ENCODE results near the gene SERPINA4.

SERPINA4 gene, protein sequence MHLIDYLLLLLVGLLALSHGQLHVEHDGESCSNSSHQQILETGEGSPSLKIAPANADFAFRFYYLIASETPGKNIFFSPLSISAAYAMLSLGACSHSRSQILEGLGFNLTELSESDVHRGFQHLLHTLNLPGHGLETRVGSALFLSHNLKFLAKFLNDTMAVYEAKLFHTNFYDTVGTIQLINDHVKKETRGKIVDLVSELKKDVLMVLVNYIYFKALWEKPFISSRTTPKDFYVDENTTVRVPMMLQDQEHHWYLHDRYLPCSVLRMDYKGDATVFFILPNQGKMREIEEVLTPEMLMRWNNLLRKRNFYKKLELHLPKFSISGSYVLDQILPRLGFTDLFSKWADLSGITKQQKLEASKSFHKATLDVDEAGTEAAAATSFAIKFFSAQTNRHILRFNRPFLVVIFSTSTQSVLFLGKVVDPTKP

DNA sequence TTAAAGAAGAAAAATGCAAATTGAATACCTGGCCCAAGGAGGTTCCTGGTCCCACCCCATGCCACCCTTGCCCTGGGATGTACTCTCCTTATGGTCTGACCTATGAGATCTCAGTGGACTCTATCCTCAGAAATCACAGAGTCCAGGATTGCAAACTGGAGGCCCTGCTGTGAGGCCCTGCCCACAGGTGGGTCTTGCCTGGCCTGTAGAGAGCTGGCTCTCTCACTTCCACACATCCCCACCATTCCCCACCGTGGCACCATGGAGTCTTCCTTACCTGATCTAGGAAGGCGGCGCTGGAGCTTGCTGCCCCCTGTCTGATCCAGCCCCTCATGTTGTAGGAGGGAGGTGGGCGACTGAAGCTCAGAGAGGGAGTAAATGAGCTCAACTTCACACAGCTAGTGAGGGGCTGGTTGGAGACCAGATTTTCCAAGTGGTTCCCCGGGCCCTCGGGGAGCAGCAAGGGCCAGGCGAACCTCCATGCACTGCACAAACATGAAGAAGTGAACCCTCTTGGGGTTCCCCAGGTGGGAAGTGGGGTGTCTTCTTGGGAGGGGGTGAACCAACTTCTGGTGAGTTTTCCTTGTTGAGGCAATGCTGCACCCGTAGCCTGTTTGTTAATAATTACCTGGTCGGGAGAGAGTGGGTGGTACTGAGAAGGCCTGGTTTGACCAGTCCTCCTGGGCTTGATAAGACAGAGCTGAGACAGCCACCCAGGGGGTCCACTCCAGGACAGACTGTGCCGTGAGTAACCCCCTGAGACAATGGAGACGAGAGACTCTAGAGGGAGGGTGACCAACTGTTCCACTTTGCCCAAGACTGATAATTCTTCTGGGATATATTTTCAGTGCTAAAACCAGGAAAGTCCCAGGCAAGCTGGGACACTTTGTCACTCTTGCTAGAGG, at the start of gene SERPINA4:
TSS of gene SERPINA4 (plus strand) at position 692 of the 905 bp plus-strand sequence. CDS start 2,041 bp downstream, outside the sequence.
- no peak for DNase-seq

DNA sequence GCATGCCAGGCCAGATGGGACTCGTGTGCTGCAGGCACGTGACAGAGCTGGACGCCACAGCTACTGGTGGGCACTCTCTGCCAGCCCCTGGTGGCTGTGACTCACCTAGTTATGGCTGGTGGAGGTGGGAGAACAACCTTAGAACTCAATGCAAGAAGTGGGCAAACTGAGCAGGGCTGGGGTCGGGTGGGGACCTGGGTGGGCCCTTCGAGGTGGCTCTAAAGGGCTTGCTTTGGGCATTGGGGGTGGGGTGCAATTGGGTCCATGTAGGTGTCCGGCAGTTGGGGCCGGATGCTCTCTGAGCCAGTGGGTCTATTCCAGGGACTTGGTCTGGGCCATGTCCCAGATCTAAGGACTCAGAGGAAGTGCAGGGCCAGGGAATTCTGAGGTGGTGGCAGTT, 46.9 kb upstream of the SERPINA4 start:
- no peak for DNase-seq

DNA sequence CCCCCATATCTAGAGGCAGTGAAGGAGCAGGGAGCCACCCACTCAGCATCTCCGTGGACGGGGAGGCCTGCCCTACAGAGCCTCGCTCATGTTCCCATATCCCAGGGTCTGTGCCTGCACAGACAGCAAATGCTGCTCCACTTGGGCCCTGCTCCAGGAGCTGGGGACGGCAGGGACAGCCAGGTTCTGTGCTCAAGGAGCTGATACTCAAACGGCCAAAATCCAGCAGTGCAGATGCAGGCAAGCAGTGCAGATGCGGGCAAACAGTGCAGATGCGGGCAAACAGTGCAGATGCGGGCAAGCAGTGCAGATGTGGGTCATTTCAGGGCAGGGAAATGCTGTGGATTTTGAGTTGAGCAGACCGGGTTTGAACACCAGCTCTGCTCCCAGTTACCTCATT, 45.8 kb upstream of the SERPINA4 start:
- no peak for DNase-seq

DNA sequence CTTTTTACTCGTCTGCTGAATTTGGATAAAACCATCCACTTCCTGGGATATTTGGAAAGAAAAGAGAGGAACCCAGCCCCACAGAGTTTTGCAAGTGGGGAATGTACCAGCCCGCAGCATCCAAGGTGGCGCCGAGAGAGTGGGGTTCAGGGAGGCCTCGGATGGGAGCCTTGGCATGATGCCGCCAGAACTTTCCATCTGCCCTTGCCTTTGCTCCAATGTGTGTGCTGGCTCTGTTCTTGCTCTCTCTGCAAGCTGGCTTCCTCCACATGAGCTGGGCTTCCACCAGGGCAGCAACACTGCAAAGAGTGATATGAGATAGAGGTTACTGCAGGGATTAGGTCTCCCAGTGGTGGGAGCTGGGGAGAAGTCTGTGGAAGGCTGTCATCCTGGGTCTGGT, 45.4 kb upstream of the SERPINA4 start:
- DNase-seq: no peak

DNA sequence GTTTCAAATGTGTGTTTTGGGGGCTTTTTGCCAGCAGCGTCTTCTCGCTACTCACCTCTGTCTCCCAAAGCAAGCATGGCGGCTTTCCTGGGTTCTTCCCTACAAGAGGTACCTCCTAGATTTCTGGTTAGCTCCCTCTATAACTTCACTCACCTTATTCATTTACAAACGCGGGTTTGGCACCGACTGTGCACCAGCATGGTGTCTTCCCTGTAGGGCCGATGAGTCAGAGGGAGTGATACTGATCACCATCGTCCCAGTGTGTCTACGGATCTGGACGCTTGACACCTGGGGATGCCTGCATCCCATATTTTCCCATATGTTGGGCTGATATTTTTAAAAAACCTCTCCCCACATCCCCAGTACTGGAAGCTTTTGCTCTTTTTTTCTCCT, 44.0 kb upstream of the SERPINA4 start:
- no peak for DNase-seq

DNA sequence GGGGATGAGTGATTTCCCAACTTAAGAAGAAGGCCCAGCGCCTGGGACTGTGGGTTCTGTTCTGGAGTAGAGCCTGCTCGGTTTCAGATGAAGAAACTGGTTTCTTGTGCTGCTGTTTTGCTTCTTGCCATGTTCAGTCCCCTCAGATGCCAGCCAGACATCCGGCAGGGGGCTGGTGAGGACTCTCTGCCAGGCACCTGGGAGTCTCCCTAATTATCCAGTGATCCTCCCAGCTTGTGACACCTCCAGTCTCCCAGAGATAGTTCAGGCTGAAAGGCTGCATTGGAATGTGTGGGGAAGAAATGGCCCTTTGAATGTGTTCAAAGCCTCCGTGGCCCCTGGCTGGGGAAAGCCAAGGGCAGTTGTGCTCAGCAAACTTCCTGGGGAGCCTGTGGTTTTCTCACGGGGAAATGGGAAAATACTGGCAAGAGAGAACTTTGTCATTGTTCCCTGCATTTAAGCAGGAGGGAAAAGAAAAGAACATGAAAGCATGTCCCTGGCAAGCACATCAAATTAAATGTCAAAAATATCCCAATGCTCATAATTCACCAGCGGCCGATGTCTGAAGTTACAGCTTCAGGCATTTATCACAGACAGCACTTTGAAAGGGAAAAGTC, 43.5 kb upstream of the SERPINA4 start:
- no peak for DNase-seq

DNA sequence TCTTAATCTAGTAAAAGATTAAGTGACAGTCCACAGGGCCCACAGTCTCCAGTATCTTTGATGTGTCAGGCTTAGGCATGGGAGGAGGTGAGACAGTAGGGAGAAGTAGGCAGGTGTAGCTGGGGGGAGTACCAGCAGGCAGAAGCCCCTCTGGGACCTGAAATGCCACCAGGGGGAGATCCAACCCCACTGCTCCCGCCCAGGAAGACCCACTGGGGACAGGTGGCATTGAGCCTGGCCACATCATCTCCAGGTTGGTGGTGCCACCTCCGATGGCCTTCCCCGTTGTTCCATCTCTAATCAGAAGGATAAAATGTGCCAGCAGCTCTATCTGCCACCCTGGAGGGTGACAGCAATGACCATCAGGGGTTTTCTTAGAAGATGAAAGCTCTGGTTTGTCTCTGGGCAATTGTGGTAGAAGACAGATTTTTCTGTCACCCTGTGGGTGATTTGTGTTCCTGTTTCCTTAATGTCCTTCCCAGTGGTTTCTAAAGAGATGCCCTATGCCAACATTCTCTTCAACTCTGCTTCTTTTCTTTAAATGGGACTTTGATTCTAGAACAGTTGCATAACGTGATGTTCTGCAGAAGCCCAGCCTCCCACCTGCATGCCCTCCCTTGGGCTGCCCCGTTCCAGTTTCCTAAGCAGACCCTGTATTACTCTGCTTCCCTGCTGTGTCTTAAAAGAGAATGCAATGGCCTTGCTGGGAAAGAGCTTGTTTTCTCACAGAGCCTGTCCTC, 39.7 kb upstream of the SERPINA4 start:
- no peak for DNase-seq

DNA sequence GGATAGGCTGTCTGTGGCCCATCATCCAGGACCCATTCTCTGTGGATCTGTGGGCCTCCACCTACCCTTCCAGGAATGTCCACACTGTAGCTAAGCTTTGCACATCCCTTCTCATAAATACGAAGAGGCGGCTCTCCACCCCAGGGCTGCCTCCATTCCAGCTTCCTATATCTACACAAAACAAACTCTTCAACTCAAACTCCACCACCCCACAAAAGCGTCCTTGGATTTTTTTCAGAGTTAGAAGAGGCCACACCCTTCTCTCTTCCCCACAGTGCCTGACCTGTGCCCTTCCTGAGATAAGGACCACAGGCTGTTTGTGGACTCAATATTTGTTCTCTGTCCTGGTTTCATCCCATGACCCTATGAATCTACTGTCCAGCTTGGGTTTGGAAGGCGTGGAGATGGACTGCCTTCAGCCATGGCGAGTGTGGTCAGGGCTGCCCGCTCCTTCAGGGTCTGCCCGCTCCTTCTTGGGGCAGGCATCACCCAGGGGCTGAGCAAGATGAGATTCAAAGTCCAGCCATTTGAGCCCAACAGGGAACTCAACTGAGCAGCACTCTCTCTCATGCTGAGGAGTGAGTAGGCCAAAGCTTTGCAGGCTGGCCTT, 39.0 kb upstream of the SERPINA4 start:
- DNase-seq: no peak

DNA sequence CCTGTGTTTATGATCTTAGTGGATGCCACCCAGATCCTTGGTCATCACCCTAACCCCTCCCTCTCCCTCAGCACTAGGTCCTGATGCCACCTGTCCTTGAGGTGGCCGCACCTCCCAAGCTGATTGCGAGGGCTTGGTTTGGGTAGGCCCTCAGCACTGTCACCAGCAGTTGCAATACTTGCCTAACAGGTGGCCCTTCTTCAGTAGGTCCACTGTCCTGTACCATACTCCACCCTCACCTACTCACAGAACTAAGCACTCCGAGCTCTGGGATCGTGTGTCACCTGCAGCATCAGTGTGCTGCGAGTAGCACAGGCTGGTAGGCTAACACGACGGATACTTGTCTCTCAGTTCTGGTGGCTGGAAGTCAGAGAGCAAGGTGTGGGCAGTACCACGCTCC, 38.0 kb upstream of the SERPINA4 start:
- DNase-seq: no peak

DNA sequence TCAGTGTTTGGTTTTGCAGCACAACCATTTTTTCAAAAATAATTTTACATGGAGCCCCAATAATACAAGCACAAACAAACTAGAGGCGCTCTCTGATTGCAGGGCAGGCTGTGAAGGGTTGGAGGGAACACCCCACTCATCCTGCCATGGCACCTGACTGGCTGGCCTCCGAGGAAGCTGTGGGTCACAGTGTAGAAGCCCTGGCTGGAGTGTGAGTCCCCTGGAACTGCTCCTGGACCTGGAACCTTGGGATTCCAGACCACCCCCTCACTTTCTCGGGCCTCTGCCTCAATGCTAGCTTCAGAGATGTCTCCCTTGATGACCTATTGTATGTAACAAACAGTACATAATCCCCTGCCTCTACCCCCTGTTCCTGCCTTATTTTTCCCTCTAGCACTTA, 37.1 kb upstream of the SERPINA4 start:
- no peak for DNase-seq

DNA sequence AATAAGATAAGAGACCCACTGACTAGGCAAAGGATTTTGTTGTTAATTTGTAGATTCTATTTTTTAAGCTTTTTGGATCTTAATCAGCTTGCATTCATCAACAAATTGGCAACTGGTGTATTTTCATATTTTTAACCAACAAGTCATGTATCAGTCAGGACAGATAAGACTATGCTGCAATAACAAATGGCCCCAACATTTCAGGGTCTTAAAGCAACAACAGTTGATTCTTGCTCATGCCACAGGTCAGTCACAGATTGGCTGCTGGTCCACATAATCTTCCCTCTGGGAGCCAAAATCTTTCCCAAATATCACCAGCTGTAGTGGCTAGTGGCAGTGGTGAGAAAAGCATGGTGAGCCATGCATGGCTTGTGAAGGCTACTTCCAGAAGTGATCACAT, 30.1 kb upstream of the SERPINA4 start:
- no peak for DNase-seq

DNA sequence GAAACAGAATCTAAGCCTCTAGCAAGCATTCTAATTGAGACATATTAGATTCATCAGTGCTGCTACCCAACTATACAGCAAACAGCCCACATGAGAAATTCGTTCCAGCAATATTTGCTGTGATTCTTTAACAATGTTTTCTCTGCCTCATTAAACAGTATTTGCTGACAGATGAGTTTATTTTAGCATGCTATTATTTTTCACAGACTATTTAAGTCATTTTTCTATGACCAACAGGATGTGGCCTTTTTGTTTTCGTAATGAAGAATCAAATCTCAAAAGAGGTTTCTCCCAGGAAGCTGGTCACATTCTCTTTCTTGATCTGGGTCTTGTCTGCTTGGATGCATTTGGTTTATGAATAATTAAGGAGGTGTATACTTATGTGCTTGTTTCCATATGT, 28.8 kb upstream of the SERPINA4 start:
- DNase-seq: no peak

DNA sequence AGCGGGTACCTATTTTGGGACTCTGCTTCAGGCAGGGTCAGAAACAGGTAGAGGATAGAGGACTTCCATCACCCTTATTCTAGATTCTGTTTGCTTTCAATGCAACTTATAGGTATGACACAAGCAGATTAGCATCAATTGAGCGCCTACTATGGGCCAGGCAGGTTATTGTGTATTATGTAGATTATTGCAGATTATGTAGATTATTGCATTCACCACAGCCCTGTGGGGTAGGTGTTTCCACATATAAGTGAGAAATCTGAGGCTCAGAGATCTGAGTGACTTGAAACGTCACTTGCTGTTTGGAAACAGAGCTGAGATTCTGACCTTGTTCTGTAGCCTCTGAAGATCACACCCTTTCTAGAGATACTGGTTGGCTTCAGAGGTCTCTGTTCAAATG, 25.7 kb upstream of the SERPINA4 start:
- no peak for DNase-seq

DNA sequence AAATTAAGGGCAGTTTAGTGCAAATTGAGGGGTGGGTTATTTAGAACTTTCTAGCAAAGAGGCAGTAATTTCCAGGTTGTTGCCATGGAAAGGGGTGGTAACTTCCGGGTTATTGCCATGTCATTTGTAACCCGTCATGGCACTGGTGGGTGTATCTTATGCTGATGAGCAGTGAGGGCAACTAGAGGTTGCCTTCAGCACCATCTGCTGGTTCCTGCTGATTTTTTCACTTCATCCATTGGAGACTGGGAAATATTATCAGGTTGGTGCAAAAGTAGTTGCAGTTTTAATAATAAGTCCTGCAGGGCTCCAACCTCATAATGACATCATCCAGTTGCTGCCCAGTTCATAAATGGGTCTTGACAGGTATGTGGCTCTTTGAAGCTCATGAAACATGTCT, 24.4 kb upstream of the SERPINA4 start:
- DNase-seq: no peak

DNA sequence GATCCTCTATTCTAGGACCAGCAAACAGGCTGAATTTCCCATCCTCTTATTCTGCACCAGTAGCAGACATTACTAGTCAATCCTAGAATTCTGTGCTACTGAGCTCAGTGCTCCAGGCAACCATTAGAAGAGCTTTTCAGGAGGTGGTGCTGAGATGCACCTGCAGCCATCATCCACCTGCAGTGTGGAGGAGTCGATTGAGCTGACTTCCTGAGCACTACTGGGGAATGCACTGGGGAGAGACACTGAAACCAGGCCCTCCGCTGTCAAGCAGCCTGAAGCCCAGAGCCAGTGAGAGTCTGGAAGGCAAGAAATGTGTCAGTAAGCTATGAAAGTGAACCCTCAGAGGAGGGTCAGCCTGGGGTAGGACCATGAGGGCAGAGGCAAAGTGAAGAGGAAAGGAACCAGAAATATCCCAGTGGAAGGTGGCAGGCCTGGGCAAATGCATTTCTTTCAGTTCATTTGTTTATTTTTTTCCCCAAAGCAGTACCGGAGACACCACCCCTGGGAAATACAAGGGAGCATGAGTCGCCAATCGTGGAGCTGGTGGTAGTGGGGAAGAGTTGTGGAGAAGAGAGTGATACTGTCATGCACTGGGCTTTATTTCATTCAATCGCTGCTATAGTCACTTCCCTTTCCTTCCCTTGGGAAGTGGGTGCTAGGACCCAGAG, 23.0 kb upstream of the SERPINA4 start:
- no peak for DNase-seq

DNA sequence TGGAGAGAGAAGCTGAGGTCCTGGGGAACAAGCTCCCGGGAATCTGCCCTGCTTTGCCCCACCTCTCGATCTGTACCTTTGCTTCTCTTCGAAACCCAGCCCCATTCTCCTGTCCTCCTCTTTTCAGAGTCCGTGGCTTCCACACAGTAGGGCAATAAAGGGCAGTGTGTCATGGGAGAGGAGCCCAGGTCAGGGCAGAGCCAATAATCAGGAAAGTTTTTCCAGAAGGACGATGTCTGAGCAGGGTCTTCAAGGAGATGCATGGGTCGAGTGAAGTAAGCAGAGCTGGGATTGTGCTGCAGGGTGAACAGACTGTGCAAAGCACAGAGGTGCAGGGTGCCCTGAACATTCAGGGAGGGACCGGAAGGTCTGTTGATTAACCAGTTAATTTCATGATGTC, 22.1 kb upstream of the SERPINA4 start:
- DNase-seq: no peak

DNA sequence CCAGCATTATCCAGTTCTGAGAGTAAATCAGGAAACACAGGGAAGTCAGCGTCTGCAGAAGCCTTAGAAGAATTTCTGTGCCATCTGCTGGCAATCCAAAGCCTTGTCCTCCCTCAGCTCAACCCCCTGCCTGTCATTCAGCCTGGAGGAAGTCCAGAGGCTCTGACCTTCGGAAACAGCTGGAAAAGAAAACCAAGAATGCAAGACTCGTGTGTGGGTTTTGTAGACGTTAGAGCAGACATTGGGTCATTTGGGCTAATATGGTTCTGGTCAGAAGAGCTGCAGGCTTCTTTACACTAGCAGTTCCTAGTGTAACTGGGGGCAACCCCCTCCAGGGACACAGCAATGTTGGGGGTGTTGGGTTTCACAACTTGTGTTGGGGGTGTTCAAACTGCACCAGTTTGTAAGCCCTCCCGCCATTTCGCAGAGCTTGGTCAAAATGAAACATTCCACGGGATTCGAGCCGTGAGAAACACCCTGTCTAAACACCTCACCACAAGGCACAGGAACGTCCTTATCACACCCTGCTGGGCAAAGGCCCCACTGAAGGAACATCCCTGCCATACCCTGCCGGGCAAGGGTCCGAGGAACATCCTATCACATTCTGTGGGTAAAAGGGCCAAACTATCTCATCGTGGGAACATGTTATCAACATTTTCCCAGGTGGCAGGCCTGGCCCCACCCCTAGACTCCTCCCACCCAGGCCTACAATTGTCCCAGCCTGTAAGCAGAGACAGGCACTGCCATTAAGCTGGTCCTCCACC, 21.0 kb upstream of the SERPINA4 start:
- DNase-seq: no peak

DNA sequence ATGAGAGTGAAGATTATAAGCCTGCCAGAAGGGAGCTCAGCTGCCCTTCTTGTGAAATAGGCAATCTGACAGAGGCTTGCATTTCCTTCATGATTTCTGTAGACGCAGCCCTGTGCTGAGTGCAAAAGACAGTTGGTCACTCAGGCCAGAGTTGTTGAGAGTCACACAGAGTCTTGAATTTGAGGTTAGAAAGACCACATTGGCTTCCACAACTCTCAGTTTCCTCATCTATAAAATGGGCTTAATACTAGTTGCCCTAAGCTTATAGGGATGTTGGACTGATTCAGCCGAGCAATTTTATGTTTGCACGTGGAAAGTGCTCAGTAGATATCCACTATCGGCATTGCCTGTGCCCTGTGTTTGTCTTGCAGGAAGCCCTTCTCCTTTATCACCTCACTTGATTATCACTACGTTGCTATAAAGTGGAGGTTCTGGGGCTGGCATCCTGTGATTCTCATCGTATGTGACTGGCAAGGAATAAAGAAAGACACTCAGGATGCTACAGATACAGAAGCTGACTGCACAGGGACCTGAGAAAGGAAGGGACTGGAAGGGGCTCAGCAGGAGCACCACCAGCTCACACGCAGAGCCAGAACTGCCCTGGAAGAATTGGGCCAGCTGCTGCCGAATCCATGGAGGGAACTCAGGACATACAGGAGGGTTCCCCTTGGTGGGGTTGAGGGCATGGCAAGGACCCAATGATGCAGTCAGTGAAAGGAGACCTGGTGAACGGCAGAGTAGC, 19.8 kb upstream of the SERPINA4 start:
- no peak for DNase-seq

DNA sequence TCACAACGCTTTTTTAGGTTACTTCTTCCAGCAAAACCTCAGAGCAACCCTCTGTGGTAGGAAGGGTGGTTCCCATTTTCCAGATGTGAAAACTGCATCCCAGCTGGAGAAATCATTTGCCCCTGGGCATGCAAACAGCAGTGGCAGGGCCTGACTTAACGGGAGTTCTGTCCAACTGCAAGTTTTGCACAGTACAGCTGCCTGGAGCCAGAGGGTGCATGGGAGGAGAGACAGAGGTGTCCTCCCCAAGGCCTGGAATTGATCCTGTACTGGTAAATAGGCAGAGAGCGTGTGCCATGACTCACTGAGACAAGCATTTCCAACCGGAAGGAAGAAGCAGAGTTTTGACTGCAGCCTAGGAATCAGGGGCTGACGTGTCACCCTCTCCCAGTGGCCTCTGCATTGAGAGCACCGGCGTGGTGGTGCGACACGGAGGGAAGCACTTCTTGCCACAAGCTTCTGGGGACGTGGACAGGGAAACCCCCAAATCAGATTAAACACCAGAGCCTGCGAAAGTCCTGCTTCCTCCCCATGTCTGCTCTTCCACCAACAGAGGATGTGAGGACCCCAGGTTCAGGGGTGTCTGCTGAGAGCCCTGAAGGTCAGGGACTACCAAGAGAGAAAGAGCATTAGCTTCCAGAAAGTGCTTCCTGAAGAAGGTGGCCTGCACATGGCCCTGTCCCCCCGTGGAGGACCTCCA, 19.0 kb upstream of the SERPINA4 start:
- no peak for DNase-seq

Data from NCI-H1092 (cell line).